ENCODE results near the gene TAF1C.

GRCh38 chr16:84228256-84228838 lies 41.5 kb upstream of the TAF1C start:
- TF ChIP-seq CTCF (IDR thresholded peaks at IDR 0.05) (no peak), POLR2A (IDR thresholded peaks at IDR 0.05) (no peak), POLR2AphosphoS5 (IDR thresholded peaks at IDR 0.05) (no peak)
